Astrocyte (in vitro differentiated cells and primary cell): Measurements from ENCODE around the gene ADAMTSL2. TPM values are rescaled to one million over a fixed set of nuclear protein-coding genes. Genes with fewer than 3 reads are reported as not detected.

Experiments used
- DNase-seq: peaks from one replicate; pipeline ENCODE4 v3.0.0-alpha.2; 2010; ENCODE audit warnings: low read depth
- FAIRE-seq: peaks from 2 replicates; lab custom pipeline; 2011; peaks lifted over from hg19 to GRCh38; lab: Jason Lieb, UNC
- H2AFZ ChIP-seq: 2 replicates; pipeline ENCODE4 v1.6.0; 2012; ENCODE audit warnings: low read depth, low read length, inconsistent platforms
- H3K27ac ChIP-seq: 2 replicates; pipeline ENCODE4 v1.5.1; 2011; ENCODE audit warnings: low read depth, low read length, inconsistent platforms
- H3K27me3 ChIP-seq: 2 replicates; pipeline ENCODE4 v1.6.0; 2011; ENCODE audit warnings: low read length, inconsistent platforms; ENCODE audit not compliant: insufficient read depth
- H3K36me3 ChIP-seq: 2 replicates; pipeline ENCODE4 v1.5.1; 2011; ENCODE audit warnings: low read length, inconsistent platforms; ENCODE audit not compliant: insufficient read depth
- H3K4me1 ChIP-seq: 2 replicates; pipeline ENCODE4 v1.5.1; 2011; ENCODE audit warnings: low read length, inconsistent platforms; ENCODE audit not compliant: insufficient read depth
- H3K4me2 ChIP-seq: 2 replicates; pipeline ENCODE4 v1.6.0; 2012; ENCODE audit warnings: low read length, inconsistent platforms
- H3K4me3 ChIP-seq: 2 replicates; pipeline ENCODE4 v1.5.1; 2011; ENCODE audit warnings: low read depth, mild to moderate bottlenecking, low read length, inconsistent platforms; ENCODE audit not compliant: insufficient read depth
- H3K79me2 ChIP-seq: 2 replicates; pipeline ENCODE4 v1.6.0; 2012; ENCODE audit warnings: mild to moderate bottlenecking, low read length, inconsistent platforms; ENCODE audit not compliant: insufficient read depth
- H3K9ac ChIP-seq: 2 replicates; pipeline ENCODE4 v1.6.0; 2012; ENCODE audit warnings: mild to moderate bottlenecking, low read length, inconsistent platforms
- H3K9me3 ChIP-seq: 2 replicates; pipeline ENCODE4 v1.5.1; 2012; ENCODE audit warnings: low read depth, mild to moderate bottlenecking, low read length, inconsistent platforms; ENCODE audit not compliant: insufficient read depth
- H4K20me1 ChIP-seq: 2 replicates; pipeline ENCODE4 v1.6.0; 2012; ENCODE audit warnings: low read length, inconsistent platforms; ENCODE audit not compliant: insufficient read depth
- H3K27ac Mint-ChIP-seq: one replicate; pipeline ENCODE4 v1.8.0; 2021; ENCODE audit warnings: mild to moderate bottlenecking, mixed read lengths; ENCODE audit not compliant: unreplicated experiment
- H3K27me3 Mint-ChIP-seq: one replicate; pipeline ENCODE4 v1.8.0; 2021; ENCODE audit warnings: low read depth, mixed read lengths; ENCODE audit not compliant: unreplicated experiment
- H3K36me3 Mint-ChIP-seq: one replicate; pipeline ENCODE4 v1.8.0; 2021; ENCODE audit warnings: low read depth, mixed read lengths; ENCODE audit not compliant: unreplicated experiment
- H3K4me1 Mint-ChIP-seq: one replicate; pipeline ENCODE4 v1.8.0; 2021; ENCODE audit warnings: low read depth, mixed read lengths; ENCODE audit not compliant: unreplicated experiment
- H3K4me3 Mint-ChIP-seq: one replicate; pipeline ENCODE4 v1.8.0; 2021; ENCODE audit warnings: mild to moderate bottlenecking, moderate library complexity, mixed read lengths; ENCODE audit not compliant: unreplicated experiment
- H3K9me3 Mint-ChIP-seq: one replicate; pipeline ENCODE4 v1.8.0; 2021; ENCODE audit warnings: mild to moderate bottlenecking, mixed read lengths; ENCODE audit not compliant: unreplicated experiment
- EZH2 ChIP-seq: IDR thresholded peaks from 2 replicates; pipeline ENCODE4 v1.6.1; 2012; ENCODE audit warnings: mild to moderate bottlenecking, low read length, inconsistent platforms; ENCODE audit not compliant: insufficient read depth
- total RNA-seq: library from RNA; stranded (reverse); gene quantifications from 2 replicates; pipeline ENCODE4 v1.2.1, GENCODE V29; 2021
- TF ChIP-seq, protein P1 (sequence below): IDR thresholded peaks from 2 replicates; pipeline ENCODE4 v1.5.1; 2011; ENCODE audit warnings: low read depth, mild to moderate bottlenecking, inconsistent platforms, low read length, moderate library complexity; ENCODE audit not compliant: insufficient read depth

ADAMTSL2 gene
- total RNA-seq, 1 donor from 2014 or later, result 0.52 TPM

DNA sequence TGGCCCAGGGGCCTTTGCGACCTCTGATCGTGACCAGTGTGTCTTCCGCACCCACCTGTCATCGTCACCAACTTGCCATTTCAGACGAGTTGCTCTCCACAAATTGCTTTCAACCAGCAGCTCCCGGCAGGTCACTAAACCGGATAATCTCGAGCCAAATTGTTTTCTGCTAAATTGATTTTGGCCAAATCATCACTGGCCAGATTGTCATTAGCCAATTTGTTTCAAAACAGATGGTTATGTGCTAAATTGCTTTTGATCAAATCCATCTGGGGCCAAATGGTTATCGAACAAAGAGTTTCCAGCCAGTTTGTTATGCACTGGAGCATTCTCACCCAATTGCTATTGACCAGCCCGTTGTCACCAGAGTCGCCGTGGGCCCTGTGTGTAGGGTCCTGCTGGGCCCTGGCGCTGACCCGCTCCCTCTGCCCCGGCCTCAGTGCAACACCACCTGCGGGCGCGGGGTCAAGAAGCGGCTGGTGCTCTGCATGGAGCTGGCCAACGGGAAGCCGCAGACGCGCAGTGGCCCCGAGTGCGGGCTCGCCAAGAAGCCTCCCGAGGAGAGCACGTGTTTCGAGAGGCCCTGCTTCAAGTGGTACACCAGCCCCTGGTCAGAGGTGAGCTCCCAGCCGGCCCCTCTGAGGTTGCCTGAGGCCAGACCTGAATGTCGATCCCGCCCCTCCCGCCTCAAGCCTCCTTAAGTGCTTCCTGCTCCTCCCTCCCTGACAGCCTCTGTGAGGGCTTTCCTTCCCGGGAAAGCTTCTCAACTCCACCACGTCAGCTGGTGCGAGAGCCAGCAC, 35.6 kb downstream of the ADAMTSL2 start:
- H3K27me3 Mint-ChIP-seq, result peaks cover 39% of the 10 kb centered on the region
- no peaks in the 10 kb centered on the region for H3K36me3 Mint-ChIP-seq
- TF ChIP-seq, protein P1, sequence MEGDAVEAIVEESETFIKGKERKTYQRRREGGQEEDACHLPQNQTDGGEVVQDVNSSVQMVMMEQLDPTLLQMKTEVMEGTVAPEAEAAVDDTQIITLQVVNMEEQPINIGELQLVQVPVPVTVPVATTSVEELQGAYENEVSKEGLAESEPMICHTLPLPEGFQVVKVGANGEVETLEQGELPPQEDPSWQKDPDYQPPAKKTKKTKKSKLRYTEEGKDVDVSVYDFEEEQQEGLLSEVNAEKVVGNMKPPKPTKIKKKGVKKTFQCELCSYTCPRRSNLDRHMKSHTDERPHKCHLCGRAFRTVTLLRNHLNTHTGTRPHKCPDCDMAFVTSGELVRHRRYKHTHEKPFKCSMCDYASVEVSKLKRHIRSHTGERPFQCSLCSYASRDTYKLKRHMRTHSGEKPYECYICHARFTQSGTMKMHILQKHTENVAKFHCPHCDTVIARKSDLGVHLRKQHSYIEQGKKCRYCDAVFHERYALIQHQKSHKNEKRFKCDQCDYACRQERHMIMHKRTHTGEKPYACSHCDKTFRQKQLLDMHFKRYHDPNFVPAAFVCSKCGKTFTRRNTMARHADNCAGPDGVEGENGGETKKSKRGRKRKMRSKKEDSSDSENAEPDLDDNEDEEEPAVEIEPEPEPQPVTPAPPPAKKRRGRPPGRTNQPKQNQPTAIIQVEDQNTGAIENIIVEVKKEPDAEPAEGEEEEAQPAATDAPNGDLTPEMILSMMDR, result no peak
- no peak for TF ChIP-seq EZH2
- H2AFZ ChIP-seq, result no peak overlapping the region
- H3K9me3 Mint-ChIP-seq, result no peaks in the 10 kb centered on the region
- H3K27ac ChIP-seq, result no peak overlapping the region
- no peak overlapping the region for H3K4me3 Mint-ChIP-seq
- H3K27me3 ChIP-seq, result peaks cover 10% of the 10 kb centered on the region
- DNase-seq, result no peak
- FAIRE-seq, result no peak
- H3K9ac ChIP-seq, result no peak overlapping the region
- H3K4me2 ChIP-seq, result no peak overlapping the region
- no peaks in the 10 kb centered on the region for H3K4me1 Mint-ChIP-seq
- H3K79me2 ChIP-seq, result no peaks in the 10 kb centered on the region
- H3K9me3 ChIP-seq, result no peaks in the 10 kb centered on the region
- no peak overlapping the region for H3K27ac Mint-ChIP-seq
- no peaks in the 10 kb centered on the region for H4K20me1 ChIP-seq
- no peak overlapping the region for H3K4me3 ChIP-seq
- no peaks in the 10 kb centered on the region for H3K4me1 ChIP-seq
- H3K36me3 ChIP-seq, result no peaks in the 10 kb centered on the region

DNA sequence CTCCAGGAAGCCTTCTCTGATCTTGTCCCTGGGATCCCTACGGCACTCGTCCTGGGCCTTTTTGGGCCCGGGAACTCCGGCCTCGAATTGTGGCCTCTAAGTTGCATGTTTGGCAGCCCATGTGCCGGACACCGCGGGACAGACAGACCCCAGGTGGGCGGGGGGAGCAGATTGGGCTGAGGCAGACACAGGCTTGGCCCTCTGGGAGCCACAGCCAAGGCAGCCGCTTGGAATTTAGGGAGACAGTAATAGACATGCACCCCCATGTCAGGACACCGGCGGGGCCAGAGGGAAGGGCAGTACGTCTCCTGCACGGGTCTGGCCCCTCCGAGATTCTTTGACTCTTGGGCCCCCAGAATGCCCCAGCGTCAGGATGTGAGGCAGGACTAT, 36.2 kb downstream of the ADAMTSL2 start:
- no peaks in the 10 kb centered on the region for H3K36me3 ChIP-seq
- H3K4me1 Mint-ChIP-seq, result no peaks in the 10 kb centered on the region
- peaks cover 42% of the 10 kb centered on the region for H3K27me3 Mint-ChIP-seq
- no peaks in the 10 kb centered on the region for H3K4me1 ChIP-seq
- H3K4me3 Mint-ChIP-seq, result no peak overlapping the region
- H3K9me3 ChIP-seq, result no peaks in the 10 kb centered on the region
- H3K9ac ChIP-seq, result no peak overlapping the region
- H2AFZ ChIP-seq, result no peak overlapping the region
- H3K4me2 ChIP-seq, result no peak overlapping the region
- H3K27ac ChIP-seq, result no peak overlapping the region
- TF ChIP-seq EZH2, result no peak
- TF ChIP-seq, protein P1, result no peak
- no peak overlapping the region for H3K4me3 ChIP-seq
- H4K20me1 ChIP-seq, result no peaks in the 10 kb centered on the region
- DNase-seq (no peak), FAIRE-seq (no peak)
- H3K36me3 Mint-ChIP-seq, result no peaks in the 10 kb centered on the region
- H3K27ac Mint-ChIP-seq, result no peak overlapping the region
- H3K79me2 ChIP-seq, result no peaks in the 10 kb centered on the region
- H3K9me3 Mint-ChIP-seq, result no peaks in the 10 kb centered on the region
- H3K27me3 ChIP-seq, result peaks cover 10% of the 10 kb centered on the region

GRCh38 chr9:133571391-133571890, 36.9 kb downstream of the ADAMTSL2 start:
- no peaks in the 10 kb centered on the region for H3K4me1 ChIP-seq
- Mint-ChIP-seq H3K27me3 (peaks cover 44% of the 10 kb centered on the region), H3K9me3 (no peaks in the 10 kb centered on the region), H3K36me3 (no peaks in the 10 kb centered on the region), H3K4me3 (no peak overlapping the region), H3K4me1 (no peaks in the 10 kb centered on the region), H3K27ac (no peak overlapping the region)
- no peak overlapping the region for H3K9ac ChIP-seq
- no peak for TF ChIP-seq EZH2
- TF ChIP-seq, protein P1, result no peak
- H3K4me3 ChIP-seq, result no peak overlapping the region
- no peak overlapping the region for H2AFZ ChIP-seq
- H3K9me3 ChIP-seq, result no peaks in the 10 kb centered on the region
- FAIRE-seq, result no peak
- H3K36me3 ChIP-seq, result no peaks in the 10 kb centered on the region
- no peak overlapping the region for H3K4me2 ChIP-seq
- DNase-seq, result no peak
- no peaks in the 10 kb centered on the region for H4K20me1 ChIP-seq
- no peaks in the 10 kb centered on the region for H3K79me2 ChIP-seq
- H3K27ac ChIP-seq, result no peak overlapping the region
- peaks cover 10% of the 10 kb centered on the region for H3K27me3 ChIP-seq
